Measurements from ENCODE around the gene AGAP1.

Gene AGAP1

GRCh38 chr2:235566415-235566814 is 72.6 kb downstream of the AGAP1 start:
- FAIRE-seq, result no peak
- DNase-seq (ENCODE audit: insufficient read length, low spot score), result no peak
- TF ChIP-seq PAX5 (IDR thresholded peaks at IDR 0.05; ENCODE audit: insufficient read depth, low read length, severe bottlenecking), result no peak
- no peak for TF ChIP-seq SPI1 (IDR thresholded peaks at IDR 0.05; ENCODE audit: low read depth, low read length)
- no peak for TF ChIP-seq POU2F2 (IDR thresholded peaks at IDR 0.05; ENCODE audit: low read depth, low read length)
- TF ChIP-seq POLR2A (IDR thresholded peaks at IDR 0.05; ENCODE audit: low read depth, low read length), result no peak
- no peak for TF ChIP-seq POLR2AphosphoS5 (IDR thresholded peaks at IDR 0.05; ENCODE audit: low read depth, low read length)
- no peak for TF ChIP-seq TAF1 (IDR thresholded peaks at IDR 0.05; ENCODE audit: low read depth, low read length)

DNA sequence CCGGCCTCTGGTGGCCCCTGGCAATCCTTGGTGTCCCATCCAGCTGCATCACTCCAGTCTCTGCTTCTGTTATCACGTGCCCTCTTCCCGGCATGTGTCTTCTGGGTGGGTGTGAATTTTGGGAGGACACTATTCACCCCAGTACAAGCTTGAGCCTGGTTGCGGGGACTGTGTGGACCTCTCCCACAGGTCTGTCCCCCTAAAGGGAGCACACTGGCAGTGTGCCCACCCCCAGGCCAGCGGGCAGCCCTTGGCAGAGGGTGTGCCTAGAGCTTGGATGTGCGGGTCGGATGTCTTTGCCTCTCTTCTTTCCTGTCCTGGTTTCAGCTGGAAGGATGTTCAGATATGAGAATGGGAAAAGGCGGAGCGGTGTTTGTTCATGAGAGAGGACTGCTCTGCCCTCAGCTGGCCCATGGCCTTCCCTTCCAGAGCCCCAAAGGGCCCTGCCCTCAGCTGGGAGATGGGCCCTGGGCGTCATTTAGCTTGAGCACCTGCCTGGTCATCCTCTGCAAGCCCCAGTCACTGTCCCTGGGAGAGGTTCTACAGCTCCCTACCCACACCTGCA is 73.2 kb downstream of the AGAP1 start:
- no peak for DNase-seq (ENCODE audit: insufficient read length, low spot score)
- no peak for FAIRE-seq
- TF ChIP-seq SPI1 (IDR thresholded peaks at IDR 0.05; ENCODE audit: low read depth, low read length) (no peak), POLR2A (IDR thresholded peaks at IDR 0.05; ENCODE audit: low read depth, low read length) (no peak), PAX5 (IDR thresholded peaks at IDR 0.05; ENCODE audit: insufficient read depth, low read length, severe bottlenecking) (no peak), POLR2AphosphoS5 (IDR thresholded peaks at IDR 0.05; ENCODE audit: low read depth, low read length) (no peak), POU2F2 (IDR thresholded peaks at IDR 0.05; ENCODE audit: low read depth, low read length) (no peak), TAF1 (IDR thresholded peaks at IDR 0.05; ENCODE audit: low read depth, low read length) (no peak)

DNA sequence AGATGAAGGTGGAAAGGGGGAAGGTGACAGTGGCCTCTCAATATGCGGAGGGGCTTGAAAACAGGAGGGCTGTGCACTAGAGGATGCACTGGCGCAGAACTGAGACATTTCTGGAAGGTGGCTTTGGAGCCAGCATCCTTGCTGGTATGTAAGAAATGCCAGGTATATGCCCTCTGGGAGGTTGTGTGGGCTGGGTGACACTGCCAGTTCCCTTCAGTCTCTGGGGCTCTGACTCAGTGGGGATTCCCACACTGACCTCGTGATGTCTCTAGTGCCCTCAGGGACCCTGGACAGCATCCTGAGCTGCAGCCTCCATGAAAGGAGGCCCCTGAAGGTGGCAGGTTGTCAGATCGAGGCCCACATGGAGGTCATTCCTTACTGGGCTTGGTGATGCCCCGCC is 74.0 kb downstream of the AGAP1 start:
- no peak for FAIRE-seq
- no peak for TF ChIP-seq POLR2A (IDR thresholded peaks at IDR 0.05; ENCODE audit: low read depth, low read length)
- no peak for TF ChIP-seq POLR2AphosphoS5 (IDR thresholded peaks at IDR 0.05; ENCODE audit: low read depth, low read length)
- no peak for DNase-seq (ENCODE audit: insufficient read length, low spot score)

- TF ChIP-seq TAF1 (IDR thresholded peaks at IDR 0.05; ENCODE audit: low read depth, low read length) (no peak), SPI1 (IDR thresholded peaks at IDR 0.05; ENCODE audit: low read depth, low read length) (no peak), PAX5 (IDR thresholded peaks at IDR 0.05; ENCODE audit: insufficient read depth, low read length, severe bottlenecking) (no peak), POLR2AphosphoS5 (IDR thresholded peaks at IDR 0.05; ENCODE audit: low read depth, low read length) (no peak), POLR2A (IDR thresholded peaks at IDR 0.05; ENCODE audit: low read depth, low read length) (no peak), POU2F2 (IDR thresholded peaks at IDR 0.05; ENCODE audit: low read depth, low read length) (no peak)
- no peak for FAIRE-seq
- no peak for DNase-seq (ENCODE audit: insufficient read length, low spot score)
Observed at GRCh38 chr2:235568431-235568830, 74.6 kb downstream of the AGAP1 start.

- no peak for DNase-seq (ENCODE audit: insufficient read length, low spot score)
- TF ChIP-seq POLR2A (IDR thresholded peaks at IDR 0.05; ENCODE audit: low read depth, low read length), result no peak
- TF ChIP-seq POLR2AphosphoS5 (IDR thresholded peaks at IDR 0.05; ENCODE audit: low read depth, low read length), result no peak
- no peak for TF ChIP-seq TAF1 (IDR thresholded peaks at IDR 0.05; ENCODE audit: low read depth, low read length)
- TF ChIP-seq POU2F2 (IDR thresholded peaks at IDR 0.05; ENCODE audit: low read depth, low read length), result no peak
- peak; percentile 26; the same call in 1 of the 2 replicates for TF ChIP-seq SPI1 (IDR thresholded peaks at IDR 0.05; ENCODE audit: low read depth, low read length)
- no peak for FAIRE-seq
Observed at GRCh38 chr2:235569837-235570236, 76.0 kb downstream of the AGAP1 start.

GRCh38 chr2:235570256-235570655 is 76.4 kb downstream of the AGAP1 start:
- TF ChIP-seq POLR2AphosphoS5 (IDR thresholded peaks at IDR 0.05; ENCODE audit: low read depth, low read length), result no peak
- TF ChIP-seq PAX5 (IDR thresholded peaks at IDR 0.05; ENCODE audit: insufficient read depth, low read length, severe bottlenecking), result no peak
- TF ChIP-seq TAF1 (IDR thresholded peaks at IDR 0.05; ENCODE audit: low read depth, low read length), result no peak
- FAIRE-seq (no peak), DNase-seq (ENCODE audit: insufficient read length, low spot score) (no peak)

- TF ChIP-seq POLR2AphosphoS5 (IDR thresholded peaks at IDR 0.05; ENCODE audit: low read depth, low read length) (no peak), PAX5 (IDR thresholded peaks at IDR 0.05; ENCODE audit: insufficient read depth, low read length, severe bottlenecking) (no peak), POLR2A (IDR thresholded peaks at IDR 0.05; ENCODE audit: low read depth, low read length) (no peak), TAF1 (IDR thresholded peaks at IDR 0.05; ENCODE audit: low read depth, low read length) (no peak), POU2F2 (IDR thresholded peaks at IDR 0.05; ENCODE audit: low read depth, low read length) (no peak), SPI1 (IDR thresholded peaks at IDR 0.05; ENCODE audit: low read depth, low read length) (no peak)
- DNase-seq (ENCODE audit: insufficient read length, low spot score), result no peak
- FAIRE-seq, result no peak
Observed at GRCh38 chr2:235570966-235571692, 77.3 kb downstream of the AGAP1 start.

GRCh38 chr2:235572592-235572991 is 78.7 kb downstream of the AGAP1 start:
- TF ChIP-seq SPI1 (IDR thresholded peaks at IDR 0.05; ENCODE audit: low read depth, low read length), result no peak
- no peak for FAIRE-seq
- DNase-seq (ENCODE audit: insufficient read length, low spot score), result no peak

- TF ChIP-seq PAX5 (IDR thresholded peaks at IDR 0.05; ENCODE audit: insufficient read depth, low read length, severe bottlenecking) (no peak), SPI1 (IDR thresholded peaks at IDR 0.05; ENCODE audit: low read depth, low read length) (no peak), POLR2AphosphoS5 (IDR thresholded peaks at IDR 0.05; ENCODE audit: low read depth, low read length) (no peak), TAF1 (IDR thresholded peaks at IDR 0.05; ENCODE audit: low read depth, low read length) (no peak), POLR2A (IDR thresholded peaks at IDR 0.05; ENCODE audit: low read depth, low read length) (no peak), POU2F2 (IDR thresholded peaks at IDR 0.05; ENCODE audit: low read depth, low read length) (no peak)
- DNase-seq (ENCODE audit: insufficient read length, low spot score) (no peak), FAIRE-seq (no peak)
Observed at GRCh38 chr2:235573331-235574221, 79.7 kb downstream of the AGAP1 start.
